Spleen (tissue), 11 donors: ENCODE data around the gene MRPS10. TPM values are rescaled to one million over a fixed set of nuclear protein-coding genes. Genes with fewer than 3 reads are reported as not detected.
"Not testable (repeated sequence)": the region's sequence is repeated elsewhere in the genome, so short reads cannot be mapped to it uniquely, and the experiment has no call there.

Experiments
- DNase-seq: peaks from one replicate; pipeline ENCODE4 v3.0.0-alpha.2; 2020
- H3K27ac ChIP-seq, 8 donors: fragments of 200-600 bp; sonication (generic) in 7 of 8; 1 replicate in 4 of 8; 2 replicates in 4 of 8; pipeline versions ENCODE4 v1.5.0 to v1.8.0; 2016 to 2021; ENCODE audit warnings: inconsistent platforms in 4 of 8, mild to moderate bottlenecking in 4 of 8, moderate library complexity in 1 of 8
- H3K27me3 ChIP-seq, 7 donors: fragments of 200-600 bp; sonication (generic) in 6 of 7; replicated peaks in 1 of 7; 1 replicate in 4 of 7; 2 replicates in 3 of 7; pipeline versions ENCODE4 v1.5.0 to v1.8.0; 2016 to 2021; ENCODE audit warnings: inconsistent platforms in 3 of 7, mild to moderate bottlenecking in 1 of 7
- H3K36me3 ChIP-seq, 6 donors: fragments of 200-600 bp; sonication (generic) in 5 of 6; 1 replicate in 4 of 6; 2 replicates in 2 of 6; pipeline versions ENCODE4 v1.5.0 to v1.8.0; 2016 to 2021; ENCODE audit warnings: inconsistent platforms in 2 of 6
- H3K4me1 ChIP-seq, 6 donors: fragments of 200-600 bp; sonication (generic) in 5 of 6; 1 replicate in 3 of 6; 2 replicates in 3 of 6; pipeline versions ENCODE4 v1.5.0 to v1.8.0; 2016 to 2021; ENCODE audit warnings: inconsistent platforms in 3 of 6
- H3K4me3 ChIP-seq, 8 donors: fragments of 200-600 bp; sonication (generic) in 7 of 8; 1 replicate in 4 of 8; 2 replicates in 4 of 8; pipeline versions ENCODE4 v1.5.0 to v1.8.0; 2016 to 2021; ENCODE audit warnings: inconsistent platforms in 4 of 8, mild to moderate bottlenecking in 4 of 8, moderate library complexity in 2 of 8
- H3K9me3 ChIP-seq, 8 donors: fragments of 200-600 bp; sonication (generic) in 7 of 8; 1 replicate in 4 of 8; 2 replicates in 4 of 8; pipeline versions ENCODE4 v1.5.0 to v1.8.0; 2016 to 2021; ENCODE audit warnings: inconsistent platforms in 4 of 8
- CTCF ChIP-seq, 11 experiments: fragments of 200-600 bp in 7 of 11; fragments of 450-650 bp in 4 of 11; sonication (generic) in 4 of 11; IDR thresholded peaks in 8 of 11; conservative IDR thresholded peaks in 3 of 11; 1 replicate in 7 of 11; 2 replicates in 4 of 11; pipeline versions ENCODE4 v1.4.0 to v1.8.0; 2016 to 2021; ENCODE audit warnings: antibody characterized with exemption in 11 of 11, inconsistent platforms in 4 of 11, mild to moderate bottlenecking in 1 of 11
- POLR2A ChIP-seq, 3 donors: fragments of 450-650 bp; IDR thresholded peaks; one replicate each; pipeline ENCODE4 v1.5.1; 2017; ENCODE audit warnings: antibody characterized with exemption in 3 of 3, mild to moderate bottlenecking in 1 of 3
- POLR2AphosphoS5 ChIP-seq, 3 donors: sonication (generic); formaldehyde crosslinking; IDR thresholded peaks; one replicate each; pipeline ENCODE4 v1.5.1; 2017; ENCODE audit warnings: antibody characterized with exemption in 3 of 3
- WGBS, 5 donors: extraction: QIAGEN DNeasy Blood & Tissue Kit in 3 of 5; methylation state at CpG; one replicate each; pipeline versions ENCODE4 v1.1.5 to v1.1.7; 2013 to 2018; 5-methylcytosine and 5-hydroxymethylcytosine counted together
- intact Hi-C: fragments of 100-400 bp; cut with DNase I; formaldehyde crosslinking; loops from one replicate; pipeline ENCODE4 v1.15.0; 2023; ENCODE audit warnings: low total_unique reads
- polyA plus RNA-seq, 3 donors: library from polyadenylated mRNA; stranded (reverse); fragments of 200-250 nt; gene quantifications; one replicate each; pipeline ENCODE4 v1.2.1, GENCODE V29; 2013
- total RNA-seq, 7 donors: library from RNA; depleted of rRNA in 3 of 7; stranded (reverse); fragments of >200 nt in 3 of 7; fragmentation: NEBNext Ultra II Directional in 4 of 7; extraction: Animal tissue kit (Norgen Biotek cat#: 25700) in 4 of 7; gene quantifications; one replicate each; pipeline versions ENCODE4 v1.1.0 to v1.2.1, GENCODE V29; 2016 to 2021
- donor health status: healthy with polysubstance abuse.
- donor health status: DM: no; HTN: no; CAD: no; lungs with moderate emphysema.
- donor health status: DM: no; HTN: no; CAD: no.
- donor health status: Bipolar disorder and iron deficiency.
- donor health status: healthy.
- donor health status: DM: no; HTN: no; CAD: no.
- donor health status: DM: yes; HTN: yes; CAD: no.

MRPS10 gene
- total and polyA plus RNA-seq, 10 donors: 17.2 to 32.3 (median 27.0) TPM

GRCh38 chr6:42175860-42176259 is 41.8 kb downstream of the MRPS10 start:
- WGBS, 5 donors: 75 to 81% (median 78%) methylated on average over 5 of the region's 5 CpGs

GRCh38 chr6:42173101-42173500 is 44.6 kb downstream of the MRPS10 start, which contains the start of gene GUCA1A:
TSS of gene GUCA1A (plus strand) at chr6:42173364. CDS start at chr6:42173614, 250 bp downstream.
- TF ChIP-seq POLR2A (IDR thresholded peaks at IDR 0.05): no peak
- TF ChIP-seq CTCF (IDR thresholded peaks at IDR 0.05 in 8 of 11, conservative IDR thresholded peaks at IDR 0.05 in 3 of 11): no peak
- TF ChIP-seq POLR2AphosphoS5 (IDR thresholded peaks at IDR 0.05): no peak
- peaks cover 0 to 6% (median 3%) of the 10 kb centered on the region in 7 donors for H3K27me3 ChIP-seq
- no peak within 1 kb of the TSS for H3K27ac ChIP-seq
- H3K36me3 ChIP-seq: no peaks in the 10 kb centered on the region
- peaks cover 0 to 4% (median 0%) of the 10 kb centered on the region in 6 donors for H3K4me1 ChIP-seq
- H3K9me3 ChIP-seq: no peaks in the 10 kb centered on the region
- intact Hi-C loops: no loop called here
- DNase-seq: no peak
- no peak within 1 kb of the TSS for H3K4me3 ChIP-seq
- WGBS, 5 donors: 88 to 93% (median 91%) methylated on average over 2 of the region's 2 CpGs

More at GRCh38 chr6:42175860-42176259, 41.8 kb downstream of the MRPS10 start:
- TF ChIP-seq POLR2A (IDR thresholded peaks at IDR 0.05): no peak
- Histone ChIP-seq H3K27ac (no peak overlapping the region), H3K36me3 (no peaks in the 10 kb centered on the region), H3K9me3 (no peaks in the 10 kb centered on the region), H3K4me1 (peaks cover 0 to 7% (median 0%) of the 10 kb centered on the region in 6 donors), H3K27me3 (peaks cover 0 to 23% (median 14%) of the 10 kb centered on the region in 7 donors), H3K4me3 (no peak overlapping the region)
- DNase-seq: no peak
- intact Hi-C loops: no loop called here

- Histone ChIP-seq H3K27ac (no peak overlapping the region), H3K4me3 (no peak overlapping the region), H3K27me3 (no peaks in the 10 kb centered on the region), H3K36me3 (no peaks in the 10 kb centered on the region), H3K4me1 (no peaks in the 10 kb centered on the region), H3K9me3 (no peaks in the 10 kb centered on the region)
- no peak for DNase-seq
- TF ChIP-seq POLR2A (IDR thresholded peaks at IDR 0.05) (no peak), CTCF (IDR thresholded peaks at IDR 0.05 in 8 of 11, conservative IDR thresholded peaks at IDR 0.05 in 3 of 11) (no peak), POLR2AphosphoS5 (IDR thresholded peaks at IDR 0.05) (no peak)
- intact Hi-C loops: no loop called here
- 79 to 89% (median 86%) methylated on average over 7 of the region's 7 CpGs for WGBS, 5 donors
Observed at GRCh38 chr6:42171813-42172581, 45.7 kb downstream of the MRPS10 start.

GRCh38 chr6:42169780-42170179 is 47.9 kb downstream of the MRPS10 start:
- H3K4me1 ChIP-seq, H3K4me3 ChIP-seq, DNase-seq, H3K36me3 ChIP-seq, H3K27me3 ChIP-seq, H3K27ac ChIP-seq, H3K9me3 ChIP-seq: not testable (repeated sequence)
- intact Hi-C loops: loop anchor here (5.0 kb wide), 1 partner anchor 92 kb away; no protein-coding TSS in a partner anchor
- WGBS, 5 donors: 45 to 95% (median 71%) methylated on average over 2 of the region's 2 CpGs

- H3K27me3 ChIP-seq: peaks cover 0 to 5% (median 0%) of the 10 kb centered on the region in 7 donors
- H3K27ac ChIP-seq: no peak overlapping the region
- no peak for DNase-seq
- no peak overlapping the region for H3K4me3 ChIP-seq
- H3K36me3 ChIP-seq: no peaks in the 10 kb centered on the region
- WGBS, 5 donors: 75 to 86% (median 84%) methylated on average over 6 of the region's 6 CpGs
- peaks cover 0 to 3% (median 0%) of the 10 kb centered on the region in 6 donors for H3K4me1 ChIP-seq
- no peaks in the 10 kb centered on the region for H3K9me3 ChIP-seq
- intact Hi-C loops: loop anchor here (5.0 kb wide), 1 partner anchor 91 kb away; no protein-coding TSS in a partner anchor
- TF ChIP-seq POLR2AphosphoS5 (IDR thresholded peaks at IDR 0.05) (no peak), CTCF (IDR thresholded peaks at IDR 0.05 in 8 of 11, conservative IDR thresholded peaks at IDR 0.05 in 3 of 11) (no peak), POLR2A (IDR thresholded peaks at IDR 0.05) (no peak)
Observed at GRCh38 chr6:42168650-42169049, 49.0 kb downstream of the MRPS10 start.
